Right renal pelvis (tissue), 4 donors: ENCODE results near the gene SPIRE2. TPM values are rescaled to one million over a fixed set of nuclear protein-coding genes. Genes with fewer than 3 reads are reported as not detected.
"Not testable (repeated sequence)": the region's sequence is repeated elsewhere in the genome, so short reads cannot be mapped to it uniquely, and the experiment has no call there.

Experiments used
- DNase-seq, 4 donors: peaks; one replicate each; pipeline ENCODE4 v3.0.0-alpha.2; 2013; ENCODE audit warnings: low read depth in 4 of 4, low spot score in 3 of 4, missing footprints in 1 of 4
- polyA plus RNA-seq, 4 donors: library from polyadenylated mRNA; unstranded; fragments of 120-200 nt; gene quantifications; one replicate each; pipeline ENCODE4 v1.2.1, GENCODE V29; 2013; ENCODE audit not compliant: insufficient read length in 4 of 4

The SPIRE2 gene
- polyA plus RNA-seq, 4 donors = 10.9 to 14.9 (median 11.0) TPM

- no peak for DNase-seq
Measured at GRCh38 chr16:89910717-89911354, 82.6 kb downstream of the SPIRE2 start.

GRCh38 chr16:89911375-89911774 lies 83.1 kb downstream of the SPIRE2 start:
- no peak for DNase-seq

DNA sequence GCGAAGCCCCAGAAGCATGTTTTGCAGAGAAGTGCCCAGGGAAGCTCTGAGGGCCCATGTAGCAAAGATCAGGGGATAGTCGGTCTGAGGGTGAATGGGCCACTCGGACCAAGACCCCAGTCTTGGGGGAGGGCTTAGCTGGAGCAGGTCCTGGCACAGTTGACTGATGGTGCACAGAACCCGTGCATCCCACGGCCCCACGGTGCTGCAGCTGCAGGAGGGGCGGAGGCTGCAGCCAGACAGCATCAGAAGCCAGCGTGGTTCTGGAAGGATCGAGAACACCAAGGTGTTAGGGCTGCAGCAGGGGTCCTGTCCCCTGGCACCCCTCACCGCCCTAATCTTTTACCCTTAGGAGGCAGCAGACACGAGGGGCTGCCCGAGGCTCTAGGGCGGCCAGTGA lies 83.9 kb downstream of the SPIRE2 start:
- no peak for DNase-seq

GRCh38 chr16:89912627-89913026 lies 84.4 kb downstream of the SPIRE2 start:
- no peak for DNase-seq

- no peak for DNase-seq
Measured at GRCh38 chr16:89913408-89914387, 85.4 kb downstream of the SPIRE2 start.

GRCh38 chr16:89914642-89915285 lies 86.5 kb downstream of the SPIRE2 start:
- not testable (repeated sequence) for DNase-seq

DNA sequence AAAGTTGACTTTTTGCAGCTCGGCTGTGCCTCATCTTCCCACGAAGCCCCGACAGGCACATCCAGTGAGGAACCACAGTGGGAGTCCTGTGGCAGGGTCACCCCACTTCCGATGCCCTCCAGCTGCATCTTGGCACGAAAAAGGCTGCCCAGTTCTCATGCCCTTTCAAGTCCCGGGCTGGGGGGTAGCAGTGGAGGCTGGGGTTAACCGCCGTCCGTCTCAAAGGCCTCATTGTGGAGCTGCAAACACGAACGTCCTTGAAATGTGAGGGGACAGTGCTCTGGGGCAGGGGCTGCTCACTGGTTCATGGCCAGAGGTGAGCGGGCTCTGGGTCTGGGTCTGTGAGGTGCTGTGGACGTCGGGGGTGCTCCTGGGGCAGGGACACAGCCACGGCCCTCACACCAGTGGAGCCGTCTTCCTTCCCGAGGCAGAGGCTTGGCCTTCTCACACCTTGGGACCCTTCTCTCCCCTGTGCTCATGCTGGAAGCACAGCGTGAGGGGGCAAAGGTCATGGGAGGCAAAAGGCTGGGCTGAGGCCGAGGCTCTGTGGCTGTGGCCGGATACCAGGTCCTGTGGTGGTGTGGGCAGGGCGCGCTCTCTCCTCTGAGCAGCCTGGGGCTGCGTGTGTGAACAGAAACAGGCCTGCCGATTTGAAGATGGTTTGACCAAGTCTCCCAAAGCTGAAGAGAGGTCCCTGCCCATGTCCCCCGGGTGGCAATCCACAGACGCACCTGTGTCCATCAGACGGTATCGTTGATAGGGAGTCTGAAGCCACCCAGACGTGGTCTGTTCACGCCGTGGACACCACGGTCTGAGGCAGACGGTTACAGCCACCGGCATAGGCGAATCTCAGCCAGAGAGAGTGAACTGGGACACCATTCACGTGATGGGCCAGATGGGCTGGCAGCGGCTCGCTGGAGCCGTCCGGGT lies 87.3 kb downstream of the SPIRE2 start:
- no peak for DNase-seq

DNA sequence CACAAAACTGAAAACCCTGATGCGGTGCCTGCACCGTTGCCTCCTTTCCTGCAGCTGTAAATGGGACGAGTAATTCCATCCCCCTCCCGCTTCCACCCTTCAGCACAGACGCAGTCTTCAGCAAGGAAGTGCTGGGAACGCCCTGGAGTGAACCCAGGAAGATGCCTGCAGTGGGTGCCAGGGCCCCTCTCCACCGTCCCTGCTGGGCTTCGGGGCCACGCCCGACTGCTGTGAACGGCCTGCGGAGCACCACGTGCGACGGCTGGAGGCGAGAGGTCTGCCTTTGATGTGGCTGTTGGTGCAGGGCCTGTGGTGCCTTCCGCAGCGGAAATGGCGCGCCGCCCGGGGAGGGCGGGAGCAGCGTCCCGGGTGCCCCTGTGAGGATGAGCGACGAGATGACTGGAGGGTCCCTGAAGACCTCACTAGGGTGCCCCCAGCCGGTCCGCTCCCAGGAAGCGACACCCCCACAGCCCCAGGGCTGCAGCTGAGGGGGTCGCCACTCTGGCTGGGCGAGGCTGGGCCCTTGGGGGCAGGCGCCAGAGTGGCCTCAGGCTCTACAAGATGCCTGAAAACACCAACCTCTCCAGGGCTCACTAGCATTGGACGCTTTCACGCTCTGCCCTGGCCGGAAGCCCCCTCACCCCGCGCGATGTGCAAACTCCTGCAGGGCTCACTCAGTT lies 89.6 kb downstream of the SPIRE2 start:
- DNase-seq = no peak

GRCh38 chr16:89918453-89919347 lies 90.4 kb downstream of the SPIRE2 start, which contains the start of gene MC1R:
Gene MC1R (plus strand): TSS chr16:89918862. CDS start chr16:89919259, 397 bp downstream.
- no peak for DNase-seq

DNA sequence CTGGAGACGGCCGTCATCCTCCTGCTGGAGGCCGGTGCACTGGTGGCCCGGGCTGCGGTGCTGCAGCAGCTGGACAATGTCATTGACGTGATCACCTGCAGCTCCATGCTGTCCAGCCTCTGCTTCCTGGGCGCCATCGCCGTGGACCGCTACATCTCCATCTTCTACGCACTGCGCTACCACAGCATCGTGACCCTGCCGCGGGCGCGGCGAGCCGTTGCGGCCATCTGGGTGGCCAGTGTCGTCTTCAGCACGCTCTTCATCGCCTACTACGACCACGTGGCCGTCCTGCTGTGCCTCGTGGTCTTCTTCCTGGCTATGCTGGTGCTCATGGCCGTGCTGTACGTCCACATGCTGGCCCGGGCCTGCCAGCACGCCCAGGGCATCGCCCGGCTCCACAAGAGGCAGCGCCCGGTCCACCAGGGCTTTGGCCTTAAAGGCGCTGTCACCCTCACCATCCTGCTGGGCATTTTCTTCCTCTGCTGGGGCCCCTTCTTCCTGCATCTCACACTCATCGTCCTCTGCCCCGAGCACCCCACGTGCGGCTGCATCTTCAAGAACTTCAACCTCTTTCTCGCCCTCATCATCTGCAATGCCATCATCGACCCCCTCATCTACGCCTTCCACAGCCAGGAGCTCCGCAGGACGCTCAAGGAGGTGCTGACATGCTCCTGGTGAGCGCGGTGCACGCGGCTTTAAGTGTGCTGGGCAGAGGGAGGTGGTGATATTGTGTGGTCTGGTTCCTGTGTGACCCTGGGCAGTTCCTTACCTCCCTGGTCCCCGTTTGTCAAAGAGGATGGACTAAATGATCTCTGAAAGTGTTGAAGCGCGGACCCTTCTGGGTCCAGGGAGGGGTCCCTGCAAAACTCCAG lies 91.5 kb downstream of the SPIRE2 start:
- no peak for DNase-seq

GRCh38 chr16:89920723-89921122 lies 92.4 kb downstream of the SPIRE2 start:
- DNase-seq = no peak

Other genes with a start within 250 kb of the SPIRE2 start
- 10 to 100 TPM; 22.5 to 50.6 (median 40.7) TPM for gene DPEP1, start 214.8 kb upstream of the SPIRE2 start, polyA plus RNA-seq
- gene CHMP1A, start 170.8 kb upstream of the SPIRE2 start, polyA plus RNA-seq = 10 to 100 TPM; 57.9 to 82.4 (median 71.9) TPM
- 10 to 100 TPM; 11.7 to 15.5 (median 13.1) TPM for gene SPATA33, start 170.6 kb upstream of the SPIRE2 start, polyA plus RNA-seq
- 100 to 1,000 TPM in 2 of 4 donors, 10 to 100 TPM in 2; 91.2 to 110 (median 99.6) TPM for gene CDK10, start 141.8 kb upstream of the SPIRE2 start, polyA plus RNA-seq
- 10 to 100 TPM in 1 of 4 donors, 1 to 10 TPM in 3; 5.4 to 11.0 (median 6.0) TPM for gene SPATA2L, start 126.8 kb upstream of the SPIRE2 start, polyA plus RNA-seq
- 10 to 100 TPM; 10.3 to 15.0 (median 11.9) TPM for gene VPS9D1, start 107.6 kb upstream of the SPIRE2 start, polyA plus RNA-seq
- gene ZNF276, start 106.9 kb upstream of the SPIRE2 start, polyA plus RNA-seq = 10 to 100 TPM; 26.6 to 31.6 (median 28.4) TPM
- gene FANCA, start 11.8 kb upstream of the SPIRE2 start, polyA plus RNA-seq = 10 to 100 TPM; 21.2 to 26.5 (median 24.0) TPM
- gene TCF25, start 45.1 kb downstream of the SPIRE2 start, polyA plus RNA-seq = 100 to 1,000 TPM; 110 to 136 (median 123) TPM
- gene MC1R, start 90.4 kb downstream of the SPIRE2 start, polyA plus RNA-seq = 1 to 10 TPM; 2.9 to 4.8 (median 3.4) TPM
- 10 to 100 TPM in 2 of 4 donors, 1 to 10 TPM in 2; 6.7 to 18.6 (median 9.8) TPM for gene TUBB3, start 94.9 kb downstream of the SPIRE2 start, polyA plus RNA-seq
- gene DEF8, start 120.3 kb downstream of the SPIRE2 start, polyA plus RNA-seq = 10 to 100 TPM; 36.6 to 43.4 (median 39.9) TPM
- gene DBNDD1, start 191.0 kb downstream of the SPIRE2 start, polyA plus RNA-seq = 10 to 100 TPM; 11.4 to 18.2 (median 12.3) TPM
- under 1 TPM in 3 of 4 donors, not detected in 1; 0.10 to 0.43 (median 0.26) TPM for gene PRDM7, start 248.9 kb downstream of the SPIRE2 start, polyA plus RNA-seq